Kasumi-1 (cell line): Measurements from ENCODE around the gene NLRP4.
"Not testable (repeated sequence)": the region's sequence is repeated elsewhere in the genome, so short reads cannot be mapped to it uniquely, and the experiment has no call there.

Experiments
- DNase-seq, 2 experiments: peaks; one replicate each; lab custom pipeline; 2025; lab: John Stamatoyannopoulos, UW

NLRP4 gene

DNA sequence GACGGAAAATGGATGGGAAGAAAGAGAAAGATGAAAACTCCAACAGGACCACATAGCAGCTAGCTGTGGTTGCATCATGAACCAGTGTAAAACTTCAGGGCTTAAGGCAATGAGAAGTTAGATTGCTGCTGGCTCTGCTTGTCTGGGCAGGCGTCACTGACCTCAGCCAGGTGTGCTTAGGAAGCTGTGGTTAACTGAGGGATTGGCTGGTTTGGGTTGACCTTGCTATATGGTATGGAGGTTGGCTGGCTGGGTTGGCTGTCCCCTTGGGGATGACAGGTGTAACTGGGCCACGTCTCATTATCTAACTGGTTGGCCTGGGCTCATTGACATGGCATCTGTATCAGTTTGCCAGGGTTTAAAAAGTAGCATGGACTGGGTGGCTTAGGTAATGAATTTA, 40.9 kb downstream of the NLRP4 start:
- DNase-seq: no peak

GRCh38 chr19:55882626-55883025, 46.3 kb downstream of the NLRP4 start:
- no peak for DNase-seq

GRCh38 chr19:55898911-55899310, 62.6 kb downstream of the NLRP4 start:
- DNase-seq: no peak

DNA sequence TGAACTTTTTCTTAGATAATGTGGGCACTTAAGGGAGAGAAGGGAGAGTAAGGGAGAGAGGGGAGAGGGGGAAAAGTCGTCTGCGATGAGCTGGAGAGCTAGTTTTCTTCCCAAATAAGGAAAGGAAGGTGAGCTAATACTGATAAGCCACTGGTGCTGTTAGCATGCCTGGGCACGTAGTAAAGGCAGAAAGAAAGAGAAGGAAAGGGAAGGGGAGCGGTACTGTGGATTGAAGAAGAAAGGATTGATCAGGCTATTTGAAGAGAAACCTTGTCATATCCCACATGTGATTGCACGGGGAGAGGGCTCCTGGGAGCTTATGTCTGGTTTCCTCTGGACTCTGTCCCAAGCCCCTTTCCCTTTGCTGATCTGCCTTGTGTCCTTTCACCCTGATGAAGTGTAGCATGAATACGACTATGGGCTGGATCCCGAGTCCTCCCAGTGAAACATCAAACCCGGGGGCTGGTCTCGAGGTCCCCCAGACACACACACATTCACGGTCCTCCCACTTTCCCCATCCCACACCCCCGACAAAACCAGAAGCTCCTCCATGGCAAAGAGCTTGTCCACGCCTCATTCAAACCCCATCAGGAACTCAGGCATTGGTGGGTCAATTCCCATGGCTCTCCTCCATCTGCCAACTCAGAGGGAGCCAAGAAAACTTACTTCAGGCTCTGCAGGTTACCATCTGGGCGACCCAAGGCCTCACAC, 65.2 kb downstream of the NLRP4 start:
- no peak for DNase-seq

DNA sequence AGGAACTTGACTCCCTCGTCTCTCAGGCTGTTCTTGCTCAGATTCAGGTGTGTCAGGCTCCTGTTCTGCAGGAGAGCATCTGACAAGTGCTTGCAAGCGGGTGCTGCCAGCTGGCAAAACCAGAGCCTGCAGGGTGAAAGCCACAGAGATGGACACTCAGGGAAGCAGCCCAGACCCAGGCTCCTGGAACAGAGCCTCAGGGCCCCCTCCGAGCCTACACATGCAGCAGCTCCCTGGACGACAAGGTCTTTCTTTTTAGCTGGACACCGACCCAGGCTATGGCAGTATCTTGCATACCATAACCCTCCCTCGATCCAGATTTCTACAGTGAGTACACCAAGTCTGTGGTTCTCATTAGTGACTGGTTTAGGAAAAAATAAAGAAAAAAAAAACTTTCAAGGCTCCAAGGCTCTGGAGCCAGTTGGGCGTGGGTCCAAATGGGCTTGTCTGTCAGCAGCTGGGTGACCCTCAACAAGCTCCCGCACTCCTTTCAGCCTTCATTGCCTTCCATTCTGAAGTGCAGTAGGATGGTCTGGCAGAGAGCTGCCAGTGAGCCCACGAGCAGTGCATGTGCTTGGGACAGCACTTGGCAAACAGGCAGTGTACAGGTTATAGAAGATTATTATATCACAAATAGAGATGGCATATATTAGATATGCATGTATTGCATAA, 65.9 kb downstream of the NLRP4 start:
- no peak for DNase-seq

DNA sequence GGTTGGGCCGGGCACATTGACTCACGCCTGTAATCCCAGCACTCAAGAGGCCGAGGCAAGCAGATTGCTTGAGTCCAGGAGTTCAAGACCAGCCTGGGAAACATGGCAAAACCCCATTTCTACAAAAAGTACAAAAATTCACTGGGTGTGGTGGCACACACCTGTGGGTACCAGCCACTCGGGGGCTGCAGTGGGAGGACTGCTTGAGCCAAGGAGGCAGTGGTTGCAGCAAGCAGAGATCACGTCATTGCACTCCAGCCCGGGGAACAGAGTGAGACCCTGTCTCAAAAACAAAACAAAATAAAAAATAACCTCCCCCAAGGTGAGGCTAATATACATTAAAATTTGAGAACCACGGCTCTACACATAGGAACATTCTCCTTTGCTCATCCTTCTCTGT, 70.9 kb downstream of the NLRP4 start:
- no peak for DNase-seq

DNA sequence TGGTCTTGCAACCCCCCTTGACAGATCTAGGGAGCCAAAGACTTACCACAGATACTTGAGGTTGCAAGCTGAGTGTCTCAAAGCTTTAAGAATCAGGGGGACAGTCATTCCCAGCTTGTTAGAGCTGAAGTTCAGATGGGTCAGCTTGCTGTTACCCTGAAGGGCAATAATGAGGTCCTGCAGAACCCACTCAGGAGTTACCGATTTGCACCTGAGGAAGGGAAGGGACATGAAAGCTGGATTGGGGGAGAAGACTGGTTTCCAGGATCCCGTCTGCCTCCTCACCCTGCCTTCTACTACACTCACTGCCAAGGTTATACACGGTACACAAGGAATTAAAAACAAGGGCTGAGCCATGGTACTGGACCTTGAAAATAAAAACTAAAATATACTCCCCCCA, 71.4 kb downstream of the NLRP4 start:
- no peak for DNase-seq

GRCh38 chr19:55909801-55910200, 73.5 kb downstream of the NLRP4 start:
- no peak for DNase-seq

- DNase-seq: no peak
These were observed 76.6 kb downstream of the NLRP4 start for GRCh38 chr19:55912916-55913315.

DNA sequence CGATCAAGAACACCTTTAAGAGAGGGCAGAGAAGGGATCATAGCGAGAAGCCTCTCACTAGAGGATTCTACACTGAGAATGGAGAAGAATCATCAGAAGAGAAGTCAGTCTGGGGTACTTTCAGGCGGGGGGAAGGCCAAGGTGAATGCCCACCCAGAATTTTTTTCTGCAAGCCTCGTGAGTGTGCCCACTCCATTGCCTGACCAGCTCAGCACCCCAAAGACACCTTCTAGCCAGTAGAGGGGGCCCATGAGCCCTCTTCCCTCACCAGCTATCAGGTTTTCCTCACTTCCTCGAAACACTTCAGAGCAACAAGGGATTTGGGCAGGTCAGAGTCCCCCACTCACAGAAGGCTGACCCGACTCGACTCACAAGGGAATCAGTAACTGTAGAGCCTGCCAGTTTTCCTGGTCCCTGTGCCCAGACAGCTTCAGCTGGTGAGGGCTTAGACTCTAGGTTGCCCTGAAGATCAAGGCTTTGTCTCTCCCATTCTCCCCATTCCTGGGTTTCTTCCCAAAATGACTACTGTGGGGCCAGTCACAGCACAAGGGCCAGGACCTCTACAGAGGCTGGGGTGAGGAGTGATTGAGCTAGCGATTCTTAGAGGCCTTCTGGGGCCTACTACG, 77.4 kb downstream of the NLRP4 start:
- DNase-seq: no peak

DNA sequence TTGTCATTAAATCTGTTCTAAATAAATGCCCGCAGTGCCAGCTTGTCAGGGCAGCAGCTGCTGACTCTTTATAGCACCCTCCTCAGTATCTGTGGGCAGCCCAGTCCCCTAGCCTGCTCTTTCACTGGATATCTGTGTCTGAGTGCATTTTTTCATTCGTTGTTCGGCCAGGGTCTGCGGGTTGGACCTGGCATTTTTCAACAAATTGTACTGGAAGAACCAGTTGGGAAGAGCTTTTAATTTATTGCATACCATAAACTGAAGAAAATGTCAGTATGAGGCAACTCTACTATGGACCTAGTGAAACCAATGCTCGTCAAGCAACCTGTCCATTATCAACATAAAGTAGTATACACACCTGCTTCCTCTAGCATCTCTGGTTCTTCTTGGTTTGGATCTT, 87.2 kb downstream of the NLRP4 start:
- DNase-seq: no peak

- DNase-seq: no peak
These were observed 91.7 kb downstream of the NLRP4 start for GRCh38 chr19:55927991-55928390.

GRCh38 chr19:55929258-55929657, 92.9 kb downstream of the NLRP4 start:
- DNase-seq: not testable (repeated sequence)

DNA sequence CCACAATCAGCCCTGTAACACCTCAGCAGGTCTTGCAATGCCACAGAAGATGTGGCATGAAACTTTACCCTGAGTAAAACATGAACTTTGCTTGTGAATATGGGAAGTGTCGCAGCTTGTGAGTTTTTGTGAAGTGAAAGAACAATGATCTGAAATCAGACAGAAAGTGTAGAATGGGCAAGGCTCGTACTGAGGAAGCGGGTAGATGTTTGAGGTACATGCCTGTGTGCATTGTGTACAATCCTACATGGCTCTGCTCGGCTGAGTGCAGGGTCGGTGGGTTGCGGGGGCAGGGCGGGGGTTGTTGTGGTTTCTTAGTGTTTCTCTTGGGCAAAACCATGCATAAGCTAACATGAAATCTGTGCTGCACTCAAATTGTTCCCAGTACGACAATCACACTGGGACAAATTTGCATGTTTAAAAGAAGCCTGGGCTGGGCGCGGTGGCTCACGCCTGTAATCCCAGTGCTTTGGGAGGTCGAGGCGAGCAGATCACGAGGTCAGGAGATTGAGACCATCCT, 94.7 kb downstream of the NLRP4 start:
- no peak for DNase-seq
